ENCODE measurements around the gene CBFA2T2. TPM values are rescaled to one million over a fixed set of nuclear protein-coding genes. Genes with fewer than 3 reads are reported as not detected.
"Not testable (repeated sequence)": the region's sequence is repeated elsewhere in the genome, so short reads cannot be mapped to it uniquely, and the experiment has no call there.

The CBFA2T2 gene
- total RNA-seq, 2 experiments from 2014 or later, result 17.3 to 21.8 TPM

GRCh38 chr20:33584976-33585375 lies 95.1 kb downstream of the CBFA2T2 start:
- Mint-ChIP-seq H3K27ac (no peak overlapping the region), H3K4me1 (peaks cover 3% of the 10 kb centered on the region), H3K4me3 (no peak overlapping the region), H3K9me3 (no peaks in the 10 kb centered on the region), H3K27me3 (no peaks in the 10 kb centered on the region), H3K36me3 (ENCODE audit: low read depth) (no peaks in the 10 kb centered on the region)
- CTCF ChIA-PET, result no interaction called here
- POLR2A ChIA-PET, result no interaction called here
- no peak for DNase-seq

DNA sequence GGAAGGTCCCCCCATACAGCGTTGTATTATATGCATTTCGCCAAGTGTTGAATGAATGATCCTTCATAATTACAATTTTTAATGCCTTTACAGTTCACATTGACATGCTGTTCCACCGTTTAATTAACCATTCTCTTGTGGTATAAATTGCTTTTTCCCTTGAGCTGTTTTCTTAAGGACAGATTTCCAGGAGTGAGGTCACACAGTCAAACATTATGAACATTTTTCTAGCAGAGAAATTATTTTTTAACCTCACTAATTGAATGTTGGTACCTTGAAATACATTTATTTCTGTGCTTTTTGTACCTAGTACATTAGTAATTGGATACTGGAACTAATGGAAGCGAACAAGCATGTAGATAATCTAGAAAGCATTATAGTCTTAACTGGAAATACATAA lies 95.5 kb downstream of the CBFA2T2 start:
- no peak overlapping the region for H3K4me3 Mint-ChIP-seq
- H3K36me3 Mint-ChIP-seq (ENCODE audit: low read depth), result no peaks in the 10 kb centered on the region
- no peak overlapping the region for H3K27ac Mint-ChIP-seq
- POLR2A ChIA-PET, result no interaction called here
- no peaks in the 10 kb centered on the region for H3K27me3 Mint-ChIP-seq
- CTCF ChIA-PET, result no interaction called here
- H3K9me3 Mint-ChIP-seq, result no peaks in the 10 kb centered on the region
- H3K4me1 Mint-ChIP-seq, result peaks cover 3% of the 10 kb centered on the region
- no peak for DNase-seq

GRCh38 chr20:33589059-33589458 lies 99.2 kb downstream of the CBFA2T2 start:
- Mint-ChIP-seq H3K9me3 (no peaks in the 10 kb centered on the region), H3K4me1 (peaks cover 6% of the 10 kb centered on the region), H3K27me3 (no peaks in the 10 kb centered on the region), H3K27ac (no peak overlapping the region), H3K36me3 (ENCODE audit: low read depth) (no peaks in the 10 kb centered on the region), H3K4me3 (no peak overlapping the region)
- DNase-seq, result no peak
- POLR2A ChIA-PET, result no interaction called here
- CTCF ChIA-PET, result interaction anchor here (1.0 to 1.1 kb wide), 2 partner anchors 11 to 113 kb away, joined by 3 read pairs; no protein-coding TSS in a partner anchor

DNA sequence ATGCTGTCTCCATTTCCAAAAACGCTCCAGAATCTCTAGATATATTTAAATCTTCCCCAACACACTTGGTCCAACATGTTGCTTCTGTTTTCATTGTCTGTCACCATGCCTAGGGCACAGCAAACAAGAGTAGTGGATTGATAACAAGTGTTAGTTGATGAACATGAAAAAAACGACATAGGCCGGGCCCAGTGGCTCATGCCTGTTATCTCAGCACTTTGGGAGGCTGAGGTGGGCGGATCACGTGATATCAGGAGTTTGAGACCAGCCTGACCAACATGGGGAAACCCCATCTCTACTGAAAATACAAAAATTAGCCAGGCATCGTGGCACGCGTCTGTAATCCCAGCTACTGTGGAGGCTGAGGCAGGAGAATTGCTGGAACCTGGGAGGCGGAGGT lies 102.0 kb downstream of the CBFA2T2 start:
- H3K27ac Mint-ChIP-seq; H3K4me1 Mint-ChIP-seq; CTCF ChIA-PET; DNase-seq; H3K4me3 Mint-ChIP-seq; H3K27me3 Mint-ChIP-seq; POLR2A ChIA-PET; H3K9me3 Mint-ChIP-seq; H3K36me3 Mint-ChIP-seq (ENCODE audit: low read depth): not testable (repeated sequence)

- DNase-seq, result no peak
- Mint-ChIP-seq H3K36me3 (ENCODE audit: low read depth) (no peaks in the 10 kb centered on the region), H3K4me1 (peaks cover 6% of the 10 kb centered on the region), H3K27ac (no peak overlapping the region), H3K27me3 (no peaks in the 10 kb centered on the region), H3K4me3 (no peak overlapping the region), H3K9me3 (no peaks in the 10 kb centered on the region)
- ChIA-PET CTCF (interaction anchor here (1.4 to 1.6 kb wide), 2 partner anchors 9 to 22 kb away, joined by 3 to 5 read pairs; no protein-coding TSS in a partner anchor), POLR2A (no interaction called here)
These were observed 104.8 kb downstream of the CBFA2T2 start for GRCh38 chr20:33594743-33595142.

DNA sequence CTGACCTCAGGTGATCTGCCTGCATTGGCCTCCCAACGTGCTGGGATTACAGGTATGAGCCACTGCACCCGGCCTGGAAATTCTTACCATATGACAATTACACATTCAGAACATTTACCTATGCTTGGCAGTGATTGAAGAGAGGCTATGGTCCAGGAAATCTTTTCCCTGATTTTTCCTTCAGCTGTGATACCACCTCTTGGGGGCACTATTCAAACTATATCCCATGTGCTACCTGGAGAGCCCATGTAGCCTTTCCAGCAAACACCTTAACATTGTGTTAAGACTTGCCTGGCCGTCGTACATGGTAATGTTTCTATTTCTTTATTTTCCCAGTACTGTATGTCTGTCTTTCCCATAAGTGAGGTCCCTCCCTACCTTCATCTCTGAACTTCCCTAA lies 110.5 kb downstream of the CBFA2T2 start:
- ChIA-PET POLR2A (no interaction called here), CTCF (no interaction called here)
- no peaks in the 10 kb centered on the region for H3K9me3 Mint-ChIP-seq
- peaks cover 3% of the 10 kb centered on the region for H3K36me3 Mint-ChIP-seq (ENCODE audit: low read depth)
- H3K4me1 Mint-ChIP-seq, result peaks cover 15% of the 10 kb centered on the region
- no peaks in the 10 kb centered on the region for H3K27me3 Mint-ChIP-seq
- no peak for DNase-seq
- no peak overlapping the region for H3K4me3 Mint-ChIP-seq
- H3K27ac Mint-ChIP-seq, result no peak overlapping the region

GRCh38 chr20:33600981-33601380 lies 111.1 kb downstream of the CBFA2T2 start:
- Mint-ChIP-seq H3K27me3 (no peaks in the 10 kb centered on the region), H3K4me3 (no peak overlapping the region), H3K36me3 (ENCODE audit: low read depth) (peaks cover 3% of the 10 kb centered on the region), H3K4me1 (peaks cover 15% of the 10 kb centered on the region), H3K9me3 (no peaks in the 10 kb centered on the region), H3K27ac (no peak overlapping the region)
- no peak for DNase-seq
- ChIA-PET POLR2A (no interaction called here), CTCF (no interaction called here)

DNA sequence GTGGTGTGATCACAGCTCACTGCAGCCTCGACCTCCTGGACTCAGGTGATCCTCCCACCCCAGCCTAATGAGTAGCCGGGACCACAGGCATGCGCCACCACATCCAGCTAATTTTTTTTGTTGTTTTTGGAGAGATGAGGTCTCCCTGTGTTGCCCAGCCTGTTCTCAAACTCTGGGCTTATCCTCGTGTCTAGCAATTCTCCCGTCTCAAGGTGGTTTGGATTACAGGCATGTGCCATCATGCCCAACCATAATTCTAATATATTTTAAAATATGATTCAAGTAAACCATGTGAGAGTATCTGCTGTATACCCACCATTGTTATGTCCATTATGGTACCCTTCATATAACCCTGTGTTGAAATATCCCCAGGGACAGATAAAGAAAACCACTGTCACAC lies 112.0 kb downstream of the CBFA2T2 start:
- DNase-seq, result no peak
- Mint-ChIP-seq H3K4me1 (peaks cover 15% of the 10 kb centered on the region), H3K4me3 (no peak overlapping the region), H3K27ac (no peak overlapping the region), H3K9me3 (no peaks in the 10 kb centered on the region), H3K36me3 (ENCODE audit: low read depth) (peaks cover 4% of the 10 kb centered on the region), H3K27me3 (no peaks in the 10 kb centered on the region)
- ChIA-PET CTCF (interaction anchor here (0.8 kb wide), 1 partner anchor 14 kb away, joined by 3 read pairs; no protein-coding TSS in a partner anchor), POLR2A (no interaction called here)

DNA sequence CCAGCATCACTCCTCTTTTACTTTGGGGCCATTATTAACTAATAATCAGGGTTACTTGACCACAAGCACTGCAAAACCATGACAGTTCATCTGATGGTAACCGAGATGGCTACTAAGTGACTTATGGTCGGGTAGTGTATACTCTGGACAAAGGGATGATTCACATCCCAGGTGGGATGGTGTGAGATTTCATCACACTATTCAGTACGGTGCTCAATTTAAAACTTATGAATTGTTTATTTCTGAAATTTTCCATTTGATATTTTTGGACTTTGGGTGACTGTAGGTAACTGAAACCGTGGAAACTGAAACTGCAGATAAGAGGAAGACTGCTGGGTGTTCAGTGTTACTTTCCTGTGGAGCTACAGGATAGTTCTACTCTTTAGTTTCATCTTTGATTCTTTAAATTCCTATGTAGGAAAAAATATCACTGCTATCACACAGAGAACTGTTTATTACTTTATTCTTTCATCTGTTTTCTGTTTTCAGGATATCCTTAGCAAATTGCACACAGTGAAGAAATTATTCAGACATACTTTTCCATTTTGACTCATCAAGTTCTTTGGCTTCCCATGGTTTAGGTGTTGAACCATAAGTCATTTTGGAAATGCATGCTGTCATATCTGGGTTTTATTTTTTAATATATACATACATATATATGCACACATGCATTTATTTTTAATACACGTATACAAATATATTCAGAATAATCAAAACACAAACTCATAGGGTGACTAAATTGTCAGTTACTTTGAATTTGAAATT lies 113.1 kb downstream of the CBFA2T2 start:
- ChIA-PET POLR2A (interaction anchor here (0.6 kb wide), 1 partner anchor 78 kb away, joined by 5 read pairs; no protein-coding TSS in a partner anchor), CTCF (interaction anchor here (1.3 kb wide), 1 partner anchor 8 kb away, joined by 5 read pairs; no protein-coding TSS in a partner anchor)
- Mint-ChIP-seq H3K4me3 (no peak overlapping the region), H3K9me3 (no peaks in the 10 kb centered on the region), H3K27me3 (no peaks in the 10 kb centered on the region), H3K27ac (no peak overlapping the region), H3K36me3 (ENCODE audit: low read depth) (peaks cover 9% of the 10 kb centered on the region), H3K4me1 (peaks cover 15% of the 10 kb centered on the region)
- DNase-seq, result no peak

GRCh38 chr20:33604084-33604990 lies 114.4 kb downstream of the CBFA2T2 start:
- no peak for DNase-seq
- Mint-ChIP-seq H3K4me3 (no peak overlapping the region), H3K36me3 (ENCODE audit: low read depth) (peaks cover 15% of the 10 kb centered on the region), H3K4me1 (peaks cover 15% of the 10 kb centered on the region), H3K27me3 (no peaks in the 10 kb centered on the region), H3K9me3 (no peaks in the 10 kb centered on the region), H3K27ac (no peak overlapping the region)
- ChIA-PET CTCF (interaction anchor here (0.6 to 1.3 kb wide), 2 partner anchors 9 to 31 kb away, joined by 3 to 5 read pairs; no protein-coding TSS in a partner anchor), POLR2A (no interaction called here)

GRCh38 chr20:33604991-33605370 lies 115.1 kb downstream of the CBFA2T2 start:
- peaks cover 18% of the 10 kb centered on the region for H3K4me1 Mint-ChIP-seq
- H3K27ac Mint-ChIP-seq, result no peak overlapping the region

GRCh38 chr20:33606118-33606771 lies 116.3 kb downstream of the CBFA2T2 start:
- ChIA-PET CTCF (no interaction called here), POLR2A (no interaction called here)
- peaks cover 27% of the 10 kb centered on the region for H3K36me3 Mint-ChIP-seq (ENCODE audit: low read depth)
- no peak for DNase-seq
- H3K27me3 Mint-ChIP-seq, result no peaks in the 10 kb centered on the region
- H3K27ac Mint-ChIP-seq, result no peak overlapping the region
- no peak overlapping the region for H3K4me3 Mint-ChIP-seq
- peaks cover 18% of the 10 kb centered on the region for H3K4me1 Mint-ChIP-seq
- H3K9me3 Mint-ChIP-seq, result no peaks in the 10 kb centered on the region

More at GRCh38 chr20:33604991-33605370, 115.1 kb downstream of the CBFA2T2 start:
- no peaks in the 10 kb centered on the region for H3K9me3 Mint-ChIP-seq
- H3K27me3 Mint-ChIP-seq, result no peaks in the 10 kb centered on the region
- ChIA-PET POLR2A (no interaction called here), CTCF (interaction anchor here (0.6 kb wide), 1 partner anchor 47 kb away, joined by 3 read pairs; no protein-coding TSS in a partner anchor)
- H3K4me3 Mint-ChIP-seq, result no peak overlapping the region
- H3K36me3 Mint-ChIP-seq (ENCODE audit: low read depth), result peaks cover 17% of the 10 kb centered on the region
- DNase-seq, result no peak

DNA sequence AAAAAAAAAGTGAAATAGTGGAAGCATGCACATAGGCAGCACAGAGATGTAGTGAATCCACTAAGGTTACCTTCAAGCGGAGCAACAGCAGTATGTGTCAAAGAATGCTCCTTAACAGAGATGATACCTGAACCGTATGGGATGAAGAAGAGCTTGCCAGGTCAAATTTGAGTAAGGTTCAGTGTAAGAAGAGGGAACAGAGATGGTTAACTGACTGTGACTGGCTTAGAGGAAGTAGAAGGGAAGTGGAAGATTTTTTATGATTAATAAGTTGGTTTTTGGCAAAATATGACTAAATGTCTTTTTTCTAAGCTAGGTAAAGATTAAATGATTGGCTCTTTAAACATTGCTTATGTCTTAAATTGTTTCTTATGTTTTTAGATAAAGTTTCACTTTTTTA lies 119.6 kb downstream of the CBFA2T2 start:
- Mint-ChIP-seq H3K4me3 (no peak overlapping the region), H3K4me1 (peaks cover 2% of the 10 kb centered on the region), H3K36me3 (ENCODE audit: low read depth) (peaks cover 34% of the 10 kb centered on the region), H3K27ac (no peak overlapping the region), H3K9me3 (no peaks in the 10 kb centered on the region), H3K27me3 (no peaks in the 10 kb centered on the region)
- ChIA-PET POLR2A (no interaction called here), CTCF (interaction anchor here (0.9 kb wide), 1 partner anchor 13 kb away, joined by 3 read pairs; no protein-coding TSS in a partner anchor)
- no peak for DNase-seq
